GM12891 (cell line): Measurements from ENCODE around the gene CCDC102A.

ENCODE experiments used
- PAX5 ChIP-seq: IDR thresholded peaks from 2 replicates; pipeline ENCODE4 v1.6.1; 2011; ENCODE audit warnings: low read length, moderate library complexity, mild to moderate bottlenecking; ENCODE audit not compliant: insufficient read depth, severe bottlenecking
- POLR2A ChIP-seq: IDR thresholded peaks from 2 replicates; pipeline ENCODE4 v1.6.1; 2011; ENCODE audit warnings: low read depth, low read length, control low read depth
- POLR2AphosphoS5 ChIP-seq: IDR thresholded peaks from 2 replicates; pipeline ENCODE4 v1.6.1; 2011; ENCODE audit warnings: low read depth, low read length, control low read depth
- SPI1 ChIP-seq: IDR thresholded peaks from 2 replicates; pipeline ENCODE4 v1.6.1; 2011; ENCODE audit warnings: low read depth, low read length, control low read depth
- TAF1 ChIP-seq: IDR thresholded peaks from 2 replicates; pipeline ENCODE4 v1.6.1; 2011; ENCODE audit warnings: low read depth, low read length, control low read depth

DNA sequence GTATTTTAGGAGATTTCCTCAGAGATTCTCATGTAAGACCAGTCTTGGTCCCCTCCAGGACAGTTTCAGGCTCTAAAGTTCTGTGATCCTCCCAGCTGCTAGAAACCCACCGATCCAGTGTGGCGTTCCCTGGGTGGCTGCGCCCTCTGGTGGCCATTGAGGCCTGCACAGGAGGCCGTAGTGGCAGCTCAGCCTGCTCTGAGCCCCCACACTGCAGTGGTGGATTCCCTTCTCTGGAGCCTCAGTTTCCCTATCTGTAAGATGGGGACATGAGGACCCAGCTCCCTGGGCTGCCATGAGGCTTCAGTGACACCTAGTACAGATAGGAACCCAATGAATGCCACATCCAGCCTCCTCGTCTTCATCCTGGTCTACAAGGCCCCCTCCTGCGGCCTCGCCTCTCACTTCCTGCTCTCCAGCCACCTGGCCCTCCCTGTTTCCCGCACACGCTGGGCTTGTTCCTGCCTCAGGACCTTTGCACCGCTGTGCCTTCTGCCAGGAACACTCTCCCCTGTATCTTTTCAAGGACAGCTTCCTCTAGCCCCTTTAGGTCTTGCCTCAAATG lies 16.5 kb downstream of the CCDC102A start:
- TF ChIP-seq POLR2A (no peak), POLR2AphosphoS5 (no peak), PAX5 (no peak), TAF1 (no peak), SPI1 (no peak)
